ENCODE data around the gene LHFPL6. TPM values are rescaled to one million over a fixed set of nuclear protein-coding genes. Genes with fewer than 3 reads are reported as not detected.

Gene LHFPL6
- total and polyA plus RNA-seq, 4 donors, result 22.7 to 115 (median 36.1) TPM

- ATAC-seq (ENCODE audit: insufficient read depth, low FRiP score) (no peak), DNase-seq (no peak)
- peaks cover 0 to 2% (median 0%) of the 10 kb centered on the region in 4 donors for H3K9me3 ChIP-seq (ENCODE audit: control insufficient read depth in 4 of 4, insufficient read depth in 3 of 4, low read length in 3 of 4)
- no peak overlapping the region for H3K27ac ChIP-seq (ENCODE audit: low read depth in 1 of 2, low read length in 1 of 2)
- 96 to 100% methylated on average over 1 of the region's 1 CpG for WGBS, 2 donors
- no peak for TF ChIP-seq CTCF (IDR thresholded peaks at IDR 0.05; ENCODE audit: control extremely low read depth, extremely low read depth)
- no peak overlapping the region for H3K9ac ChIP-seq (ENCODE audit: insufficient read depth in 1 of 2, low read length in 2 of 2)
- no peaks in the 10 kb centered on the region for H3K27me3 ChIP-seq (ENCODE audit: control insufficient read depth in 3 of 3, insufficient read depth in 3 of 3, low read length in 2 of 3)
- peaks cover 0 to 22% (median 8%) of the 10 kb centered on the region in 5 donors for H3K4me1 ChIP-seq (ENCODE audit: control insufficient read depth in 5 of 5, insufficient read depth in 5 of 5, low read length in 5 of 5)
- H3K36me3 ChIP-seq (ENCODE audit: control insufficient read depth in 4 of 4, insufficient read depth in 4 of 4, low read length in 4 of 4), result no peaks in the 10 kb centered on the region
- H3K4me3 ChIP-seq, result no peak overlapping the region
Measured at GRCh38 chr13:39318161-39318560, 284.8 kb downstream of the LHFPL6 start.

GRCh38 chr13:39317291-39317690, 285.7 kb downstream of the LHFPL6 start:
- WGBS, 2 donors, result 59 to 83% methylated on average over 3 of the region's 3 CpGs

GRCh38 chr13:39315796-39316195, 287.2 kb downstream of the LHFPL6 start:
- no peak overlapping the region for H3K4me3 ChIP-seq
- no peak for ATAC-seq (ENCODE audit: insufficient read depth, low FRiP score)
- H3K9ac ChIP-seq (ENCODE audit: insufficient read depth in 1 of 2, low read length in 2 of 2), result no peak overlapping the region
- H3K27ac ChIP-seq (ENCODE audit: low read depth in 1 of 2, low read length in 1 of 2), result no peak overlapping the region
- WGBS, 2 donors, result 9 to 26% methylated on average over 1 of the region's 1 CpG
- H3K27me3 ChIP-seq (ENCODE audit: control insufficient read depth in 3 of 3, insufficient read depth in 3 of 3, low read length in 2 of 3), result no peaks in the 10 kb centered on the region
- no peaks in the 10 kb centered on the region for H3K9me3 ChIP-seq (ENCODE audit: control insufficient read depth in 4 of 4, insufficient read depth in 3 of 4, low read length in 3 of 4)
- H3K4me1 ChIP-seq (ENCODE audit: control insufficient read depth in 5 of 5, insufficient read depth in 5 of 5, low read length in 5 of 5), result peaks cover 0 to 16% (median 8%) of the 10 kb centered on the region in 5 donors
- no peak for TF ChIP-seq CTCF (IDR thresholded peaks at IDR 0.05; ENCODE audit: control extremely low read depth, extremely low read depth)
- DNase-seq, result no peak
- H3K36me3 ChIP-seq (ENCODE audit: control insufficient read depth in 4 of 4, insufficient read depth in 4 of 4, low read length in 4 of 4), result no peaks in the 10 kb centered on the region

More at GRCh38 chr13:39317291-39317690, 285.7 kb downstream of the LHFPL6 start:
- no peak for TF ChIP-seq CTCF (IDR thresholded peaks at IDR 0.05; ENCODE audit: control extremely low read depth, extremely low read depth)
- ATAC-seq (ENCODE audit: insufficient read depth, low FRiP score), result no peak
- H3K36me3 ChIP-seq (ENCODE audit: control insufficient read depth in 4 of 4, insufficient read depth in 4 of 4, low read length in 4 of 4), result no peaks in the 10 kb centered on the region
- H3K27me3 ChIP-seq (ENCODE audit: control insufficient read depth in 3 of 3, insufficient read depth in 3 of 3, low read length in 2 of 3), result no peaks in the 10 kb centered on the region
- H3K9ac ChIP-seq (ENCODE audit: insufficient read depth in 1 of 2, low read length in 2 of 2), result no peak overlapping the region
- peaks cover 0 to 2% (median 0%) of the 10 kb centered on the region in 4 donors for H3K9me3 ChIP-seq (ENCODE audit: control insufficient read depth in 4 of 4, insufficient read depth in 3 of 4, low read length in 3 of 4)
- H3K4me3 ChIP-seq, result no peak overlapping the region
- DNase-seq, result peak; percentile 52 to 86 (median 69)
- peaks cover 0 to 16% (median 8%) of the 10 kb centered on the region in 5 donors for H3K4me1 ChIP-seq (ENCODE audit: control insufficient read depth in 5 of 5, insufficient read depth in 5 of 5, low read length in 5 of 5)
- no peak overlapping the region for H3K27ac ChIP-seq (ENCODE audit: low read depth in 1 of 2, low read length in 1 of 2)

- 82 to 88% methylated on average over 6 of the region's 6 CpGs for WGBS, 2 donors
- Histone ChIP-seq H3K4me3 (no peak overlapping the region), H3K9ac (ENCODE audit: insufficient read depth in 1 of 2, low read length in 2 of 2) (no peak overlapping the region), H3K36me3 (ENCODE audit: control insufficient read depth in 4 of 4, insufficient read depth in 4 of 4, low read length in 4 of 4) (no peaks in the 10 kb centered on the region), H3K9me3 (ENCODE audit: control insufficient read depth in 4 of 4, insufficient read depth in 3 of 4, low read length in 3 of 4) (no peaks in the 10 kb centered on the region), H3K27ac (ENCODE audit: low read depth in 1 of 2, low read length in 1 of 2) (no peak overlapping the region), H3K27me3 (ENCODE audit: control insufficient read depth in 3 of 3, insufficient read depth in 3 of 3, low read length in 2 of 3) (no peaks in the 10 kb centered on the region), H3K4me1 (ENCODE audit: control insufficient read depth in 5 of 5, insufficient read depth in 5 of 5, low read length in 5 of 5) (peaks cover 0 to 16% (median 9%) of the 10 kb centered on the region in 5 donors)
- no peak for TF ChIP-seq CTCF (IDR thresholded peaks at IDR 0.05; ENCODE audit: control extremely low read depth, extremely low read depth)
- DNase-seq, result no peak
- no peak for ATAC-seq (ENCODE audit: insufficient read depth, low FRiP score)
Measured at GRCh38 chr13:39313721-39314120, 289.3 kb downstream of the LHFPL6 start.

All from lung (tissue), 12 donors.